MCF 10A (cell line): ENCODE data around the gene LIPK. TPM values are rescaled to one million over a fixed set of nuclear protein-coding genes. Genes with fewer than 3 reads are reported as not detected.

Experiments
- BruUV-seq: library from RNA; stranded (reverse); fragments of 400-500 nt; replicated peaks from 2 replicates; lab custom pipeline; 2021; lab: Mats Ljungman, UMichigan
- CTCF ChIA-PET: fragments of 300-600 bp; sonication (Branson Sonifier 250); formaldehyde crosslinking; extraction: SDS; loops from one replicate; lab custom pipeline; 2021; ENCODE audit warnings: antibody characterized with exemption, inconsistent platforms; lab: Yijun Ruan, JAX
- POLR2A ChIA-PET: fragments of 300-600, 350-650 bp; sonication (Branson Sonifier 250); formaldehyde crosslinking; extraction: SDS; loops from one replicate; lab custom pipeline; 2020; ENCODE audit warnings: antibody characterized with exemption, inconsistent platforms; lab: Yijun Ruan, JAX
- DNase-seq: peaks from one replicate; pipeline ENCODE4 v3.0.0-alpha.2; 2018; ENCODE audit not compliant: unreplicated experiment
- H3K27ac Mint-ChIP-seq: one replicate; pipeline ENCODE4 v1.8.0; 2022; ENCODE audit warnings: mild to moderate bottlenecking, low read depth, mixed read lengths; ENCODE audit not compliant: unreplicated experiment
- H3K27me3 Mint-ChIP-seq: one replicate; pipeline ENCODE4 v1.8.0; 2022; ENCODE audit warnings: mixed read lengths; ENCODE audit not compliant: insufficient read depth, unreplicated experiment
- H3K36me3 Mint-ChIP-seq: one replicate; pipeline ENCODE4 v1.8.0; 2022; ENCODE audit warnings: mild to moderate bottlenecking, moderate library complexity, mixed read lengths; ENCODE audit not compliant: insufficient read depth, unreplicated experiment
- H3K4me1 Mint-ChIP-seq: one replicate; pipeline ENCODE4 v1.8.0; 2022; ENCODE audit warnings: mixed read lengths; ENCODE audit not compliant: insufficient read depth, unreplicated experiment
- H3K4me3 Mint-ChIP-seq: one replicate; pipeline ENCODE4 v1.8.0; 2022; ENCODE audit warnings: mild to moderate bottlenecking, moderate library complexity, mixed read lengths; ENCODE audit not compliant: unreplicated experiment
- H3K9me3 Mint-ChIP-seq: one replicate; pipeline ENCODE4 v1.8.0; 2022; ENCODE audit warnings: mixed read lengths; ENCODE audit not compliant: unreplicated experiment
- CTCF ChIP-seq: fragments of 200-600 bp; IDR thresholded peaks from one replicate; pipeline ENCODE4 v1.8.0; 2022; ENCODE audit warnings: antibody characterized with exemption, mild to moderate bottlenecking; ENCODE audit not compliant: unreplicated experiment
- intact Hi-C: fragments of 100-400 bp; cut with micrococcal nuclease; formaldehyde crosslinking; loops from 2 replicates; pipeline ENCODE4 v1.14.1; 2022
- total RNA-seq: library from RNA; stranded (reverse); gene quantifications from 2 replicates; pipeline ENCODE4 v1.2.3, GENCODE V29; 2022

Gene LIPK
- total RNA-seq, 1 experiment from 2014 or later, result not detected

- Mint-ChIP-seq H3K9me3 (no peaks in the 10 kb centered on the region), H3K36me3 (peaks cover 4% of the 10 kb centered on the region), H3K27ac (no peak overlapping the region), H3K27me3 (no peaks in the 10 kb centered on the region), H3K4me1 (no peaks in the 10 kb centered on the region), H3K4me3 (no peak overlapping the region)
- TF ChIP-seq CTCF, result no peak
- intact Hi-C loops, result no loop called here
- no TSS peak for BruUV-seq
- no peak for DNase-seq
- ChIA-PET POLR2A (no interaction called here), CTCF (interaction anchor here (0.6 to 0.7 kb wide), 2 partner anchors 32 to 47 kb away, joined by 3 read pairs; no protein-coding TSS in a partner anchor)
These were observed 57.4 kb downstream of the LIPK start for GRCh38 chr10:88763441-88763840.

- no peak overlapping the region for H3K27ac Mint-ChIP-seq
- no peak overlapping the region for H3K4me3 Mint-ChIP-seq
- ChIA-PET POLR2A (interaction anchor here (0.6 kb wide), 1 partner anchor 489 kb away, joined by 3 read pairs; no protein-coding TSS in a partner anchor), CTCF (interaction anchor here (0.6 to 1.1 kb wide), 4 partner anchors 10 to 46 kb away, joined by 3 read pairs; no protein-coding TSS in a partner anchor)
- no peaks in the 10 kb centered on the region for H3K4me1 Mint-ChIP-seq
- BruUV-seq, result no TSS peak
- TF ChIP-seq CTCF, result no peak
- no peaks in the 10 kb centered on the region for H3K9me3 Mint-ChIP-seq
- no peaks in the 10 kb centered on the region for H3K27me3 Mint-ChIP-seq
- peaks cover 4% of the 10 kb centered on the region for H3K36me3 Mint-ChIP-seq
- intact Hi-C loops, result no loop called here
- DNase-seq, result no peak
These were observed 58.1 kb downstream of the LIPK start for GRCh38 chr10:88764110-88764509.

- DNase-seq, result no peak
- Mint-ChIP-seq H3K36me3 (peaks cover 4% of the 10 kb centered on the region), H3K4me3 (no peak overlapping the region), H3K27me3 (no peaks in the 10 kb centered on the region), H3K9me3 (no peaks in the 10 kb centered on the region), H3K27ac (no peak overlapping the region), H3K4me1 (no peaks in the 10 kb centered on the region)
- BruUV-seq, result no TSS peak
- TF ChIP-seq CTCF, result no peak
- POLR2A ChIA-PET, result no interaction called here
- intact Hi-C loops, result no loop called here
- CTCF ChIA-PET, result no interaction called here
These were observed 59.8 kb downstream of the LIPK start for GRCh38 chr10:88765816-88766215.

- ChIA-PET POLR2A (no interaction called here), CTCF (interaction anchor here (0.8 to 0.9 kb wide), 3 partner anchors 41 to 156 kb away, joined by 3 to 5 read pairs (median 3); no protein-coding TSS in a partner anchor)
- Mint-ChIP-seq H3K27ac (no peak overlapping the region), H3K4me3 (no peak overlapping the region), H3K4me1 (no peaks in the 10 kb centered on the region), H3K36me3 (no peaks in the 10 kb centered on the region), H3K9me3 (no peaks in the 10 kb centered on the region), H3K27me3 (no peaks in the 10 kb centered on the region)
- no peak for TF ChIP-seq CTCF
- BruUV-seq, result no TSS peak
- intact Hi-C loops, result no loop called here
- no peak for DNase-seq
These were observed 63.3 kb downstream of the LIPK start for GRCh38 chr10:88769384-88769783.
